GM19035 (cell line): Measurements from ENCODE around the gene DEPP1.

Experiments
- ATAC-seq: cut with Tn5 transposase; IDR thresholded peaks from one replicate; pipeline ENCODE4 v1.9.1; 2021; ENCODE audit not compliant: unreplicated experiment

DEPP1 gene

DNA sequence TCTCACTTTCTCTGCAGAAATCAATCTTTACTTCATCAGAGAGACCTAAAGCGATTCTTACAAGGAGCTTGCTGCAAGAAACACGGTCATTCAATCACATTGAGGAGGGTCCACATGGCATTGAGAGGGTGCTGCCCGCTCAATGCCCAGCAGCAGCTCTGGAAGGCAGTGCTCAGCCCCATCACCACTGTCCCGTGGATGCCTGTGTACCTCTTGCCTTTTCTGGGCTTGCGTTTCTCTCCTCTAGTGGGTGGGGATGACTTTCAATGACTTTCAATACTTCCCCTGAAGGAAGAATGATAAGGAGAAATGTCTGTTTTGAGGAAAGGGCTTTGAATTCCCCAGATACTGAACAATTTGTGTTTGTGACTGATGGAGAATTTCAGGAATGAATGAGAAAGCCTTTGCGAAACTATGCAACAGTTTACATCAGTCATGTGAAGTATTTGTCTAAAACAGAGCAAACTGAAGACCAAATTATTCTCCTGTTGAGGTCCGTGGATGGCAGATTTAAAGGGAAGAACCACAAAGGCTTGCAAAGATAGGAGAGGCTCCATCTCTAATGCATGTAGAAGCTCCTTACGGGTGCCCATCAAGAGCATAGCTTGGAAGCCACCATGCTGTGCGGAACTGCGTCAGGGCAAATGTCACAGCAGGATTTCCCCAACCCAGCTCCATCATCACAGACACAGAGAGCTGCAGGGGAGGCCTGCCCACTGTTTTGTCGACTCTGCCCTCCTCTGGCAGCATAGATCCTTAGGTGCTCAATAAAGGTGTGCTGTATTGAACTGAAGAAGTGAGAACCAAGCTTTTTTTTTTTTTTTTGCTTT is 15.5 kb upstream of the DEPP1 start:
- ATAC-seq = no peak

DNA sequence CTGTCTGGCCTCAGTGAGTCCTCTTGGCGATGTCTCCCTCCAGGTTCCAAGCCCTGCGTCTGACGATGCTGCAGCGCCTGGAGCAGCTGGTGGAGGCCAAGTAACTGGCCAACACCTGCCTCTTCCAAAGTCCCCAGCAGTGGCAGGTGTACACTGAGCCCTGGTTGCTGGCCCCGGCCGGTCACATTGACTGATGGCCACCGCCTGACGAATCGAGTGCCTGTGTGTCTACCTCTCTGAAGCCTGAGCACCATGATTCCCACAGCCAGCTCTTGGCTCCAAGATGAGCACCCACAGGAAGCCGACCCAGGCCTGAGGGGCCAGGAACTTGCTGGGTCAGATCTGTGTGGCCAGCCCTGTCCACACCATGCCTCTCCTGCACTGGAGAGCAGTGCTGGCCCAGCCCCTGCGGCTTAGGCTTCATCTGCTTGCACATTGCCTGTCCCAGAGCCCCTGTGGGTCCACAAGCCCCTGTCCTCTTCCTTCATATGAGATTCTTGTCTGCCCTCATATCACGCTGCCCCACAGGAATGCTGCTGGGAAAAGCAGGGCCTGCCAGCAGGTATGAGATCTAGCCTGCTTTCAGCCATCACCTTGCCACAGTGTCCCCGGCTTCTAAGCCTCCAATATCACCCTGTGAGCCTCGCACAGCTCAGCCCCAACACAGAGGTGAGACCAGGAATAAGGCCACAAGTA is 14.8 kb upstream of the DEPP1 start:
- ATAC-seq = no peak

DNA sequence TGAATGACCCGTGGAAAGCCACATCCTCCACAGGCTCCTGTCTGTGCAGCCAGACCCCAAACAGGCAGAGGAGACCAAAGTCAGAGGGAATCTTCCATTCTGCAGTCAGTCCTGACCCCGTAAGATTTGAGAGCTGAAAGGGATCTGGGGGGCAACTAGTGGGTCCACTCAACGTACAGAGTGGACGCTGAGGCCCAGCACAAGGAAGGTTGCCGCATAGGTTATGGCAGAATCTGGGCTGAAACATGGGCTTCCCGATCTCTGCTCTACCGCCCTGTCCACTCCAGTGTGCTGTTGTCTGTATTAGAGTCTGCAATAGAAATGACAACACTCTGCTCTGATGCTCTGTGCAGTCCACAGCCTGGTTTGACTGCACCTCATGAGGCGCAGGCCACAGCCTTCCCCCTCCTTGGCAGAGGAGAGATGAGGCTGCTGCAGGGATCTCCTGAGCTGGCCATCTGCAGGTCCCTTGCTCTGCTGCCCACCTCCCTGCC is 14.2 kb upstream of the DEPP1 start:
- ATAC-seq = no peak

DNA sequence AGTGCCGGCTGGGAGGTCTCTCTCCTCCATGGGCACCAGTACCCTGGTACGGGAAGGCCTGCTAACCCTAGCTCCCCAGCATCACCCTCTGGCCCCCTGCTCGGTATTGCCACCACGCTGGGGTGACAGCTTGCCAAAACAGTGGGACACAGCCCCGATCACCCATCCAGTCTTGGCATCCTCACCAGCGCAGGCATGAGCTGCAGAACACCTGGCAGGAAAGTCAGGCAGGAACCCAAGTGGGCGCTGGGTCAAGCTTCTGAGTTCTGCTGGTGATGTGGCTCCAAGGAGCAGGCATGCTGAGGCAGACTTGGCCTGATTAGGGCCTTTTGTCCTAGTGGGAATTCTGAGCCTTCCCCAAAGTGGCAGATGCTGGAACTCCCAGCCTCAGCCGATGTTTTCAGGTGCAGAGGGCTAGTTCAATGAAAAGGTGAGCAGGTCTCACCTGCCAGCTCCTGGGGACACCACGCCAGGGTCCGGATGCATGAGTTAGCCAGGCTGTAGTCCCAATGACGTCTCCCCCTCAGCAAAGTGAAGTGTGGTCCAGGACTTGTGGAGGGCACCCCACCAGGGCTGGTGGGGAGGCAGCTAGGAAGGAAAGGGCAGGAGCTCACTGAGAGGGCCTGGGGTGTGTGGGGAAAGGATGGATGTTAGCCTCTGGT is 13.6 kb upstream of the DEPP1 start:
- no peak for ATAC-seq

DNA sequence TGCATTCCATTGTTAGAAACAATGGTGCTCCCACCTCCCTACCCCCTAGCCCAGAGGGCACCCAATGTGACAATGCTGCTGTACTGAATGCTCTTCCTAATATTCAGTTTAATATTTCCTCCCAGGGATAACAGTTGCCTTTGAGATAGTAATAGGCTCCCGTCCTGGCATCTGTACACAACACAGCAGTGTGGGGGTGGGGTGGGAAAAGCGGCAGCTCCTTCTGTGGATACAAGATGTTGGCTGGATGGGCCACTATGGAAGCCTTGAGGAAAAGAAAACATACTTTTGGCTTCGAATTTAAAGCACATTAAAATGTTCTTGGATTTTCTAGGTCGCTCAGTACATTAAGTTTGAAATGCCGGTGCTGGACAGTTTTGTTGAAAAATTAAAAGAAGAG is 13.0 kb upstream of the DEPP1 start:
- no peak for ATAC-seq

DNA sequence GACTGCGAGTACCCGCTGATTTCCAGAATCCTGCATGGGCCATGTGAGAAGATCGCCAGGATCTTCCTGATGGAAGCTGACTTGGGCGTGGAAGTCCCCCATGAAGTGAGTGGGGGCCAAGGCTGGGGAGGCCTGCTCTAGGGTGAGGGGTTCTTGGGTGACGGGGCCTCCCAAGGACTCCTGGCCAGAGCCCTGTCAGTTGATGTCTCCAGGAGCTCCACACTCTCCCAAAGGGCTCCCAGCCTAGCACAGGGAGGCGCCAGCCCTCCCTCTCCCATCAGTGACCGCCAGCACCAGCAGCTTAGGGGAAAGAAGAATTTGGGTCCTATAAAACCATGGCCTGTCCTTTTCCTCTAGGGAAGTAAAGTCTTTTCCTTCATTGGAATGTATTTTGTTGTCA is 12.4 kb upstream of the DEPP1 start:
- no peak for ATAC-seq

DNA sequence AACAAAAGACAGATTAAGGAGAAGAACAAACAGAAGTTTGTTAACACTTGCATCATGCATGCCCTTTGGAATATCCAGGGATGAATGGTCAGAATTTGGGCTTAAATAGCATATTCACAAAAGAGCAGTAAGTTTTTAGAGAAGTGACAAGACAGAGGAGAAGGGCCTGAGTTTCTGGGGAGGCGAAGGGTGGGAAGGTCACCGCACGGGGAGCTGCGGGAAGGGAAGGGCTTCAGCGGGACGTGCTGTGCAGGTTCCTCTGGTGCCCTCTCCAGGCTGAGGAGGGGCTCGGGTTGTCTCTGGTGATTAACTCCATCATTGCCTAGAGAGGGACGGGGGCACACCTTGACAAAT is 11.7 kb upstream of the DEPP1 start:
- ATAC-seq = no peak

DNA sequence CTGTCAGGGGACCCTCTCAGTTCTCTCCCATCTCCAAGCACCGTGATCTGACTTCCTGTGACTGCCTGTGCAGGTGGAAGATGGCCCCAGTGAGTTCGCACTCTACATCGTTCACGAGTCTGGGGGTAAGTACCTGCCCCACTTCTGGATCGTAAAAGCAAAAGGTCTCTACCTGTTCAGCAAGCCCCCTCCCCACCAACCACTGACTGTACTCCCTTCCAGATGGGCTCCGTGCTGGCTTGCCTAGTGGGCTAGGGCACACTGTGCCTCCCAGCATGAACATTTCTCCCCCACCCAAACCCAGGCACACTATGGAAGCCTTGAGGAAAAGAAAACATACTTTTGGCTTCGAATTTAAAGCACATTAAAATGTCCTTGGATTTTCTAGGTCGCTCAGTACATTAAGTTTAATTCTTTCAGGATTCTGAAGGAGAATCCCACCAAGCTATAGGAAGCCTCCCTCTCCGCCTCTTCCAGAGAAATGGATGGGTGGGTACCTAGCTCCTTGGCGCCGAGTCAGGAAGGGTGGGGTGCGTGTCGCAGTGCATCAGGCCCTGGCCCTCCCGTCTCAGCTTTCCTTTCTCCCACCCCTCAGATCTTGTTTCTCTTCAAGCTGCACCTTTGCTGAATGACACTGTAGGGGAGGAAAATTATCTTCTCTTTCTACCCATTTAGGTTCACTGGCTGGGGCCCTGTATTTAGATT is 11.1 kb upstream of the DEPP1 start:
- ATAC-seq = no peak

DNA sequence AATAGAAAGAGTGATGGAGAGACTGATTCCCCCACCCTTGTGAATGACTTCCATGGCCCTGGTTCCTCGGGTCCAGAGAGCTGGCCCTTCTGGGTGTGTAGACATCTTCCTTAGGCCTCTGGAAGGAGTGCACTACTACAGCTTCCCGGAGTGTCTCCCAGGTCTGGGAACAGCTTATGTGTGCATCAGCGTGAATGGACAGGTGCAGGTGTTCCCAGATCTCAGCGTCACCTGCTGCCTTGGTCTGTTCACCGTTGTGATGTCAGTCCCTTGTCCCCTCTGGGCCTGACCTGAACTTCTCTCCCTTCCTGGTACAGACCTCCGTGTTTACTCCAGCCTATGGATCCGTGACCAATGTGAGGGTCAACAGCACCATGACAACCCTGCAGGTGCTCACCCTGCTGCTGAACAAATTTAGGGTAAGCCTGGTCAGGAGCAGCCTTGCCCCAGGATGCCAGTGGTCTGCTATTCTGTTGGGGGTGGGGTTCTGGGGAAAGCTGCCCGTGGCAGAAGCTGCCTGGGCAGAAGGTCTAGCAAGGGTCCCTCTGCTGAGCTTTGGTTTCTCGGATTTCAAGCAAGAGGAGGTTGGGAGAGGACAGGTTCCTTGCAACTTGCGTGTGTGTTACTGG is 10.5 kb upstream of the DEPP1 start:
- no peak for ATAC-seq

DNA sequence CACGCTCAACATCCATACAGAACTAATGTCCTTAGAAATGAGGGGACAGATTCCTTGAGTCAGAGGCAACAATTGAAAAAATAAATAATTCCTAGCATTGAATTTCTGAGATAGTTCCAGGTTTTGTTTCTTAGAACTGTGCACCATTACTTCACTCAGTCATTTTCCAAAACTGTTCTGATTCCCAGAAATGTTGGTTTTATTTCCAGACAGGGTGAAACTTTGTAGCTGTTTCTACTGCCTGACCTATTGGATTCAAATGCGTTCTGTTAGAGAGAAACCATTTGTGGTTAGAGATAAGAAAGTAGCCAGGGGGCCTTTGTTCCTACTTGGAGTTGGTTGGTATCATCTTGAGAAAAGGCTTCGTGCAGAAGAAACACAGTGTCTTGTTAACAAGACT is 8.1 kb upstream of the DEPP1 start:
- ATAC-seq = no peak

DNA sequence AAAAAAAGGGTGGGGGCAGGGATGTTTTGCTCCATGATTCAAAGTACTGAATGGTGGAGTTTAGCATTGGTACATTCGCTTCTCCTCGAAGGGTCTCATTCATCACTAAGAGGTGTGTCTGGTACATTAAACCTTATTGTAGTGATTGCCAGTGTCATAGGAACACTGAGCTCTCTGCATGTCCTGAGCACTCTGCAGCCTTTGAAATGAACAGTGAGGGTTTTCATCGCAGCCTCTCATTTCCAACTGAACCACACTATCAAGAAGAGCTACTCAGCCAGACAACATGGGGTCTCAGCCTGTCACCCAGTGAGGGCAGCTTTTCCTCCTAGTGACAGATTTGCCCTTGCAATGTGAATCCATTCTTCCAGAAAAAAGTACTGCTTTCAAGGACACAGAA is 7.6 kb upstream of the DEPP1 start:
- ATAC-seq = no peak

DNA sequence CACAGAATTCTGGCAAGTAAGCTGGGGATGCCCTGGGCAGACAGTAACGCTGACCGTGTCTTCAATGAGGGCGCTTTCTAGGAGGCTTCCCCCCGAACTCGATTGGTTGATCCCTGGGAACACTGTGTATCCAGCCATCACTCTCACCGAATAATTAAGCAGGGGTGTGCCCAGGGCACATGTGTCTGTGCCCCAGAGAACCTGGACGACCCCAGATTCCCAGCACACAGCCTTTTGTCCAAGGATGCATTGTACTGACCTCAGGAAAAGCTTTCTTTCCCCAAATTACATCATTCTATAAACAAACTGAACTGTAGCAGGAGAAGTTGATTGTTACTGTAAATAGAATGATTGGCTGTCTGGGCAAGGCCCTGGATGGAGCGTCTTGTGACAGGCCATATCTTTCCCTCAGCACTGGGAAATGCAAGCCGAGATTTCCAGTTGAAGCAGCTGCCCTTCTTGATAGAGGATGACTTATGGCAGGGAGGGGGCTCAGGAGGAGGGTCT is 6.6 kb upstream of the DEPP1 start:
- no peak for ATAC-seq

DNA sequence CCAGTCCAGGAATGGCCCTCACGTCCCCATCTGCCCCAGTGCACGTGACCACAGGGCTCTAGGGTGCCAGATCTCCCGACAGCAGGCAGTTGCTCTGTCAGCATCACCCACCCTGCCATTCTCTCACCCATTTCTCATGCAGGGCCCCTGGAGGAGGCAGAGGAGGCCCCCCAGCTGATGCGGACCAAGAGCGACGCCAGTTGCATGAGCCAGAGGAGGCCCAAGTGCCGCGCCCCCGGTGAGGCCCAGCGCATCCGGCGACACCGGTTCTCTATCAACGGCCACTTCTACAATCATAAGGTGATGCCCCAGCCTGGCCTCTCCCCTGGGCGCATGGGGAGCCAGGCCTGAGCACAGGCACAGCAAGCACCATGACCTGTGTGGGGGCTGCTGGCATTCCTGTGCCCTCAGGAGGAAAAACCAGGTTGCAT is 6.1 kb upstream of the DEPP1 start:
- ATAC-seq = no peak

DNA sequence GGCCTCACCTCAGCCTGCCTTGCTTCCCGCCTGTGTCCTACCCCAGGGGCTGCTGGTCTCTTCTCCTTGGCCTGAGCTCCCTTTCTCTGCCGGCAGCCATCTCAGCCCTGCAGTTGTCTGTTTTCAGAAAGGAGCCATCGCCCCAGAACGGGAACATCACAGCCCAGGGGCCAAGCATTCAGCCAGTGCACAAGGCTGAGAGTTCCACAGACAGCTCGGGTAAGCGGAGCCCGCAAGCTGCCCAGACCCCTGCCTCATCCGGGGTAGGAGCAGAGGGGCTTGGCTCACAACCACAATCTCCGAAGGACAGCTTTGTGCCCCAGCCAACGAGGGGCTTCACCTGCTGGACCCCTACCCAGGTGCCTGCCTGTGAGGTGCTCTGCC is 5.3 kb upstream of the DEPP1 start:
- ATAC-seq = no peak

DNA sequence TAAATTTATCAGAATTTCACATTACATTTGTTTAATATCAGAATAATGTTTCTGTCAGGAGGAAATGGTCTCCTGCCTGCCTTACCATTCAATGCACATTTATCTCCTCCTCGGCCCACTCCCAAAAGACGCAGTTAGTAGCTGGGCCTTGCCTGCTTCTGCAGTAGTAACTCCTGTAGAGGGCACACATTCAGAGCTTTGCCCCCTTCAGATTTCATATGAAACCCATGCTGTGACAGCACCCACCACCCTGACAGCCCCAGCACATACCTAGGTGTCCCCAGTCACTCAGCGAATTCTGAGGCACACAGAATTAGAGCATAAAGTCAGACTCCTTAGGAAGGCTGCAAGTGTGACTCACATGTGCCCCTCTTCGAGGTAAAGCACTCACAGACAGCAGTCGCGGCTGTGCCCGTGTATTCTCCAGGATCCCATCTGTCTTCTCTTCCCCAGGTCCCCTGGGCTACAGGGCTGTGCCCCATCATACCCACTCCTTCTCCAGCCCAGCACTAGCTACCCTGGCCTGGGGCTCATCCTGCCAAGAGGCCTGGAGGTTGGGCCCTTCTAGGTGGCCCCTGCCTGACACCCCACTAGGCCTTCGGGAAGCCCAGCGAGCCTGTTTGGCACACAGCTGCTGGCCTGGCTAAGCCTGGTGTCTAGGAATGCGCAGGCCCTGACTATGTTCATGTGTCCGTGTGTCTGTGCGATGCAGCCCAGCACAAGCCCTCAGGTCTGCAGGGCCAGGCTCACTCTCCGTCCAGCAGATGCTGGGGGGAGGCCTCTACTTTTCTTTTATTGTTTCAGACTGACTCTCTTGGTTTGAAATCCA is 4.7 kb upstream of the DEPP1 start:
- no peak for ATAC-seq

DNA sequence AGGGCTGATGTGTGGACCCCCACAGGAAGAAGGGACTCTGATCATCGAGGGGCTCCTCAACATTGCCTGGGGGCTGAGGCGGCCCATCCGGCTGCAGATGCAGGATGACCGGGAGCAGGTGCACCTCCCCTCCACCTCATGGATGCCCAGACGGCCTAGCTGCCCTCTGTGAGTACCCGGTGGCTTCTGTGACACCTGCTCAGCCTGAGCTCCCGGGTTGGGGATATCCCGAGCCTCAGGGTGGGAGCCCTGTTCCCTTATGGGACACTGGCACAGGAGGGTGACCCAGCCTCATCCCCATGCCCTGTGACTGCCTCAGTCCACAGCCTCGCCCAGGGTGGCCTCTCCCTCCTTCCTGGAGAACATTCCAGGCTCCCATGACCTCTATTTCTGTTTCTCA is 3.9 kb upstream of the DEPP1 start:
- no peak for ATAC-seq

DNA sequence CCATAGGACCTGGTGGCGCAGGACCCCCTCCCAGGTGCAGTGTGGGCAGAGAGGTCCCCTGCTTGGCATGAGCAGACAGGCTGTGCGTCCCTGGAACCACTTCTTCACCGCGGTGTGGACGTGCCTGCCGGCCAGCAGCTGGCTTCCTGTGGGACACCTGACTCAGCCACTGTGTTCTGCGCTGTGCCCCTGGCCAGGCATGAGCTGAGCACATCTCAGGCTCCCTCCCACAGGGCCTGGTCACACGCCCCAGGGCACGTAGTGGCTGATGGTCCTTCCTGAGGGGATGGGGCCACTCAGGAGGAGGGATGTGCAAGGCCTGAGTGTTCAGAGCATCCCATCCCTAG is 3.5 kb upstream of the DEPP1 start:
- no peak for ATAC-seq

DNA sequence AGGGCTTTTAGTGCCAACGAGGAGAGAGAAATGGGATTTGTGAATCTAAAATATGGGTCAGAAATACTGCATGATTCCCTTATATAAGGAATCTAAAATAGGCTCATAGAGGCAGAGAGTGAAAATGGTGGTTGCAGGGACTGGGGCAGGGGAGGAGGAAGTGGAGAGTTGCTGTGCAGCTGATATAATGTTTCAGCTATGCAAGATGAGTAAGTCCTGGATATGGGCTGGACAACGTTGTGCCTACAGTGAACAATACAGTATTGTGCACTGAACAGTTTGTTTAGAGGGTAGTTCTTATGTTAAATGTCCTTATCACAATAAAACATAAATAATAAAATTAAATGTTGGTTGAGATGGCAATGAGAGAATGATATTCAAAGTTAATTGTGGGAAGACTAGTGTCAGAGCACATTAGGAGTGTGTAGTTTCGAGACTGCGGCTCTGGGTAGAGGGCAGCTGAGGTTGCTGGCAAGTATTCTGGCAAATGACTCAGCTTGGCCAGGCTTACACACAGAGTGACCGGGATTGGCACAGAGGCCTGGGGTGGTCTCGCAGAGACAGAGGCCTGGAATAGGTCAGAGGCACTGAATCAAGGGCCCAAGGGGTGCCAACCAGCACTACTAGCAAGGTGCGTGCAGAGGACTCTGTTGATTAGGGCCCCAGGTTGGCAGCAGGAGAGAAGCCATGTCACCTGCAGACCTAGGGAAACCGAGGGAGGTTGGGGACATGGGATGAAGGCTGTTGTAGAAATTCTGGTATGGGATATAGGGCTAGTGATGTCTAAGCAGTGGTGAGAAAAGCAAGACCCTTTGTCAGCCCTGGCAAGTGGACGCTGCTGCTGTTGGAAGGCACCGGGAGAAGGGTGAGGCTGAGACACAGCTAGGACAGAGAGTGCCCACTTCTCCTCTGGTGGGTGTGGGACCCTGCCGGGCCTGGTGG is 2.8 kb upstream of the DEPP1 start:
- ATAC-seq = no peak
